Kidney epithelial cell (primary cell): ENCODE results near the gene ZNF212. TPM values are rescaled to one million over a fixed set of nuclear protein-coding genes. Genes with fewer than 3 reads are reported as not detected.
"Not testable (repeated sequence)": the region's sequence is repeated elsewhere in the genome, so short reads cannot be mapped to it uniquely, and the experiment has no call there.

Experiments
- DNase-seq: peaks from one replicate; pipeline ENCODE4 v3.0.0-alpha.2; 2010; ENCODE audit warnings: low read depth
- H3K27me3 ChIP-seq: 2 replicates; pipeline ENCODE4 v1.6.0; 2011; ENCODE audit warnings: low read length; ENCODE audit not compliant: control insufficient read depth, insufficient read depth
- H3K36me3 ChIP-seq: 2 replicates; pipeline ENCODE4 v1.5.1; 2011; ENCODE audit warnings: low read length; ENCODE audit not compliant: control insufficient read depth, insufficient read depth
- H3K4me3 ChIP-seq: 2 replicates; pipeline ENCODE4 v1.5.1; 2011; ENCODE audit warnings: low read depth, mild to moderate bottlenecking, control low read depth, low read length
- total RNA-seq: library from RNA; depleted of rRNA; stranded (reverse); fragments of >200 nt; gene quantifications from 2 replicates; pipeline ENCODE4 v1.2.3, GENCODE V29; 2015
- TF ChIP-seq, protein P1 (sequence below): IDR thresholded peaks from 2 replicates; pipeline ENCODE4 v1.5.1; 2011; ENCODE audit warnings: mild to moderate bottlenecking, moderate library complexity, low read length, control low read depth, inconsistent platforms; ENCODE audit not compliant: insufficient read depth, poor library complexity, severe bottlenecking

Gene ZNF212
- total RNA-seq, 1 donor from 2014 or later: 6.7 TPM

DNA sequence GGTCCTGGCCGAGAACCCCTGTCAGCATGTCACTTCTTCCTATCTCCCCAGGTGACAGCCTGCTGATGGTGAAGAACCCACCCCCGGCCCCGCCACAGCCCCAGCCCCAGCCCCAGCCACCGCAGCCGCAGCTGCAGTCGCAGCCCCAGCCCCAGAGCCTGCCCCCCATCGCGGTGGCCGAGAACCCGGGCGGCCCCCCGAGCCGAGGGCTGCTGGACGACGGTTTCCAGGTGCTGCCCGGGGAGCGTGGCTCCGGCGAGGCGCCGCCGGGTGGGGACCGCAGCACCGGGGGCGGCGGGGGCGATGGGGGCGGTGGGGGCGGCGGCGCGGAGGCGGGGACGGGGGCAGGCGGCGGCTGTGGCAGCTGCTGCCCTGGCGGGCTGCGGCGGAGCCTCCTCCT is 15.7 kb upstream of the ZNF212 start:
- Histone ChIP-seq H3K36me3 (no peaks in the 10 kb centered on the region), H3K4me3 (no peak overlapping the region), H3K27me3 (no peaks in the 10 kb centered on the region)
- no peak for DNase-seq
- TF ChIP-seq, protein P1, sequence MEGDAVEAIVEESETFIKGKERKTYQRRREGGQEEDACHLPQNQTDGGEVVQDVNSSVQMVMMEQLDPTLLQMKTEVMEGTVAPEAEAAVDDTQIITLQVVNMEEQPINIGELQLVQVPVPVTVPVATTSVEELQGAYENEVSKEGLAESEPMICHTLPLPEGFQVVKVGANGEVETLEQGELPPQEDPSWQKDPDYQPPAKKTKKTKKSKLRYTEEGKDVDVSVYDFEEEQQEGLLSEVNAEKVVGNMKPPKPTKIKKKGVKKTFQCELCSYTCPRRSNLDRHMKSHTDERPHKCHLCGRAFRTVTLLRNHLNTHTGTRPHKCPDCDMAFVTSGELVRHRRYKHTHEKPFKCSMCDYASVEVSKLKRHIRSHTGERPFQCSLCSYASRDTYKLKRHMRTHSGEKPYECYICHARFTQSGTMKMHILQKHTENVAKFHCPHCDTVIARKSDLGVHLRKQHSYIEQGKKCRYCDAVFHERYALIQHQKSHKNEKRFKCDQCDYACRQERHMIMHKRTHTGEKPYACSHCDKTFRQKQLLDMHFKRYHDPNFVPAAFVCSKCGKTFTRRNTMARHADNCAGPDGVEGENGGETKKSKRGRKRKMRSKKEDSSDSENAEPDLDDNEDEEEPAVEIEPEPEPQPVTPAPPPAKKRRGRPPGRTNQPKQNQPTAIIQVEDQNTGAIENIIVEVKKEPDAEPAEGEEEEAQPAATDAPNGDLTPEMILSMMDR: no peak

DNA sequence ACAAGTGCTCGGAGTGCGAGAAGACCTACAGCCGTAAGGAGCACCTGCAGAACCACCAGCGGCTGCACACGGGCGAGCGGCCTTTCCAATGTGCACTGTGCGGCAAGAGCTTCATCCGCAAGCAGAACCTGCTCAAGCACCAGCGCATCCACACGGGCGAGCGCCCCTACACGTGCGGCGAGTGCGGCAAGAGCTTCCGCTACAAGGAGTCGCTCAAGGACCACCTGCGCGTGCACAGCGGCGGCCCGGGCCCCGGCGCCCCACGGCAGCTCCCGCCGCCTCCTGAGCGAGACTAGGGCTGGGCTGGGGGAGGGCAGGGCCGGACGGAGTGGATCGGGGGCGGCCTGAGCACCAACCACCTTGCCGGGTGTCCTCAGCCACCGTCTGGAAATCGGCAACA is 15.1 kb upstream of the ZNF212 start:
- no peaks in the 10 kb centered on the region for H3K27me3 ChIP-seq
- DNase-seq: no peak
- TF ChIP-seq, protein P1: no peak
- no peaks in the 10 kb centered on the region for H3K36me3 ChIP-seq
- H3K4me3 ChIP-seq: no peak overlapping the region

DNA sequence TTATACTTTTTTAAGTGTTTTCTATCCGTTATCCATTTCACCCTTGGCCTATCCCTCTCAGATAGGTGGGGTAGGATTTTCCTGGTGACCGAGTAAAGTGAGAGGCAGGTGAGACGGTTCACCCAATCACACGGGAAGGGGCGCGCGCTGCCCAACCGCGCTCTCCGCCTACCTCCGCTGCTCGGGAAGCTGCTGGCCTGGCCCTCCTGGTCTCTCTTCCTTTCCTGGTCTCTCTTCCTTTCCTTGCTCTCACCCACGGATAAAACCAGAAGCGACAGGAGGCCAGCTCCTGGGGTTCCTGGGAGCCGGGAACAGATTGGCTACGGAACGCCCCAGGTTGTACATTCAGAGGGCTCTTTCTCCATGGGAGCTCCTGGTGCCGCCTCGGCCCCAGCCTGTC is 14.3 kb upstream of the ZNF212 start:
- TF ChIP-seq, protein P1: no peak
- DNase-seq: no peak
- Histone ChIP-seq H3K36me3 (no peaks in the 10 kb centered on the region), H3K27me3 (no peaks in the 10 kb centered on the region), H3K4me3 (no peak overlapping the region)

DNA sequence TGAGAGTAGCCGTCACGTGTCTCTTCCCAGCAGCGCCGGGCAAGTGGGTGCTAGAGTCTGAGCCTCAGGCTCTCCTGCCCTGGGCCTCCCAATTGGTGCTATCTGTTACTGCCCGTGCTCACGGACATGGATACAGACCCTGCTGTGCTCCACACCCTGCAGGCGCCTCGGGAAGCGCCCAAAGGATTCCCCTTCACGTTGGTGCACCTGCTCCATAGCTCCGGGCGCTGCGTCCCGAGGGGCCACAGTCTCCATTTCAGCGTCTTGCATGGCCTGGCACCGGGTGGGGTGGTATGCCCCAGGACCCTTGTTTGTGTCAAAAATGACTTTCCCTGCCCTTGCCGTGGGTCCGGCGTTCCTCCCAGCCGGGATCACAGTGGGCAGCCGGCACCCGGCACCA is 13.8 kb upstream of the ZNF212 start:
- H3K36me3 ChIP-seq: no peaks in the 10 kb centered on the region
- TF ChIP-seq, protein P1: no peak

DNA sequence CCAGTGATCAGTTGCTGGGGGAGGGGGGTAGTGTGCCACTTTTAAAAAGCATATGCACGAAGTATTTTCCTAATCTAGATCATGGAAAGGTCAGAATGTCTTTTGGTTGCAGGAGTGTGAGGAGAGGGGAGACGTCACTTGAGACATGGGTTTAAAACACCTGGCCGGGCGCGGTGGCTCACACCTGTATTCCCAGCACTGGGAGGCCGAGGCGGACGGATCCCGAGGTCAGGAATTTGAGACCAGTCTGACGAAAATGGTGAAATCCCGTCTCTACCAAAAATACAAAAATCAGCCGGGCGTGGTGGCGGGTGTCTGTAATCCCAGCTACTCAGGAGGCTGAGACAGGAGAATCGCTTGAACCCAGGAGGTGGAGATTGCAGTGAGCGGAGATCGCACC is 13.1 kb upstream of the ZNF212 start:
- H3K36me3 ChIP-seq, H3K4me3 ChIP-seq, H3K27me3 ChIP-seq, DNase-seq: not testable (repeated sequence)

More for the DNA sequence above, 13.8 kb upstream of the ZNF212 start:
- no peak for DNase-seq
- Histone ChIP-seq H3K27me3 (no peaks in the 10 kb centered on the region), H3K4me3 (no peak overlapping the region)

DNA sequence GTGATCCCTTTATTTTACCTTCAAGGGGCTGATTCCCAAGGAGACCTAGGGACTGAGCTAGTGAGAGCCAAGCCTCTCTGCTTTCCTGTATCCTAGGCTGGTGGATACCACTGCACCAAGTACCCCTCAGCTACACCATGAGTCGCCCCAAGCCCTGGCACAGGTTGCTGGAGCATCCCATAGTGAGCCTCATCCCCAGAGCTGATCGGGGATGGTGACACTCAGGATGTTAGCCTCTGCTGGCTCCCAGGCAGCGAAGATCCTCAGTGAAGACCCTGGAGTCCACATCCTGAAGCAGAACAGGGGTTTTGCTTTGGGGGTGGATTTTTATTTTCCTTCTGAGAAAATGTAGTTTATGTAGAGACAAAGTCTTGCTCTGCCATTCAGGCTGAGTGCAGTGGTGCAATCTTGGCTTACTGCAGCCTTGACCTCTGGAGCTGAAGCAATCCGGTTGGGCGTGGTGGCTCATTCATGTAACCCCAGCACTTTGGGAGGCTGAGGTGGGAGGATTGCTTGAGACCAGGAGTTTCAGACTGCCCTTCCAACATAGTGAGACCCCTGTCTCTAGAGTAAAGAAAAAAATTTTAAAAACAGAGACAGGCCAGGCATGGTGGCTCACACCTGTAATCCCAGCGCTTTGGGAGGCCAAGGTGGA is 12.5 kb upstream of the ZNF212 start:
- H3K27me3 ChIP-seq: no peaks in the 10 kb centered on the region
- no peak for DNase-seq
- TF ChIP-seq, protein P1: no peak
- H3K4me3 ChIP-seq: no peak overlapping the region
- no peaks in the 10 kb centered on the region for H3K36me3 ChIP-seq
